Measurements from ENCODE around the gene SLITRK1. TPM values are rescaled to one million over a fixed set of nuclear protein-coding genes. Genes with fewer than 3 reads are reported as not detected.

SLITRK1 gene
- total RNA-seq (2011; cell fraction: chromatin; rRNA removed; ENCODE audit: low replicate concordance): not detected in 2 replicates
- total RNA-seq (2011; cell fraction: nucleolus; rRNA removed): not detected in 2 replicates
- not detected in 2 replicates for total RNA-seq (2011; cell fraction: nucleoplasm; rRNA removed)
- total RNA-seq (2014; rRNA removed) (not detected in 2 replicates), total RNA-seq (2014; rRNA removed; fragmentation: Illumina TruSeq; extraction: Trizol) (not detected in 2 replicates), total RNA-seq (2015; rRNA removed; fragmentation: Illumina TruSeq; extraction: Trizol) (0.04 TPM in 1 of 2 replicates, not detected in the other), total RNA-seq (2021) (not detected in 2 replicates), polyA plus RNA-seq (2011; rRNA removed) (0.05 TPM in 1 of 2 replicates, not detected in the other), polyA plus RNA-seq (2014; fragmentation: Illumina TruSeq; extraction: Trizol) (not detected in 2 replicates), polyA plus RNA-seq (2014; fragmentation: Nextera tagmentation; extraction: Ambion mirVana) (not detected), polyA plus RNA-seq (2014; rRNA removed) (not detected in 2 replicates), polyA minus RNA-seq (2011; rRNA and poly(A)+ RNA removed) (0.03 TPM in 1 of 2 replicates, not detected in the other), Bru-seq, nascent RNA (not detected), BruChase-seq, experiment 1, labeled RNA remaining after a 2-hour chase (not detected), BruChase-seq, experiment 2, labeled RNA remaining after a 6-hour chase (not detected)
- polyA plus RNA-seq (2011; cell fraction: cytosol; rRNA removed): 0.01 and 0.03 TPM in 2 replicates
- polyA plus RNA-seq (2011; cell fraction: nucleus; rRNA removed): 0.03 TPM in 1 of 2 replicates, not detected in the other
- 0.01 TPM in 1 of 2 replicates, not detected in the other for polyA plus RNA-seq (2012)
- not detected in 2 replicates for polyA minus RNA-seq (2011; cell fraction: cytosol; rRNA and poly(A)+ RNA removed)
- 0.11 TPM in 1 of 2 replicates, not detected in the other for polyA minus RNA-seq (2011; cell fraction: nucleus; rRNA and poly(A)+ RNA removed)
- long read RNA-seq, experiment 1: 0 reads
- long read RNA-seq, experiment 2: 0 reads
- long read RNA-seq, experiment 3: 0 reads

DNA sequence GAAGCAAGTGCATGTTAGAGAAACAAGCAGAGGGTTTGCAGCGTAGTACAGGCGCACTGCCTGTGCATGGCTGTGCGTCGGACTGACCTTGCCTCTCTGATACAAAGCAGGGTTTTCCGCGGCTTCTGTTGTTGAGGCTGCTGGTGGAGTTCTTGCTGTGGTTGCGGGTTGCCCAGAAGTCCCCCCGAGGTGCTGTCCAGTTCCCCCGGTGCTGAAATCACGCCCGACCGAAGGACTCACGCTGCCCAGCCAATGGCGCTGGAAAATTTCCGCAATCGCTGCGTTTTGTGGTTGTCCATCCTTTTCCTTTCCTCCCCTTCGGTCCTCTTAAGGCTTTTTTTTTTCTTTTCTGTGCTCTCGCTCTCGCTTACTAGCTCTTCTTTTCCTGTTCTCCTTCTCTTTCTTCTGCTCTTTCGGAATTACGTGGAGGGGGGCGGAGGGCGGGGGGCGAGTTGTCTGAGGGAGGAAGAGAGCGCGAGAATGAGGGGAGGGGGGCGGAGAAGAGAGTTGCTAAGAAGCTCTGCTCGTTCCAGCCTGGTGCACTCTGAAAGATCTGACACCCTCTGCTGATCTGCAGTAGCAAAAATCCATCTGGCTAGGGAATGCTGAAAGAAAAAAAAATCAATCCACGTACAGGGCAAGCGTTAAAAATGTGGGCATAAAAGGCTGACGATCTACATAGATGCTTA, at the start of gene SLITRK1:
Gene SLITRK1 (minus strand): TSS at position 558 of the 689 bp plus-strand sequence. CDS start 967 bp downstream, outside the sequence.
- H2AFZ ChIP-seq (ENCODE audit: low read depth, low read length): no peak within 1 kb of the TSS
- in situ Hi-C loops (cut with MboI): no loop called here
- ATAC-seq: no peak
- TF ChIP-seq, protein P1, sequence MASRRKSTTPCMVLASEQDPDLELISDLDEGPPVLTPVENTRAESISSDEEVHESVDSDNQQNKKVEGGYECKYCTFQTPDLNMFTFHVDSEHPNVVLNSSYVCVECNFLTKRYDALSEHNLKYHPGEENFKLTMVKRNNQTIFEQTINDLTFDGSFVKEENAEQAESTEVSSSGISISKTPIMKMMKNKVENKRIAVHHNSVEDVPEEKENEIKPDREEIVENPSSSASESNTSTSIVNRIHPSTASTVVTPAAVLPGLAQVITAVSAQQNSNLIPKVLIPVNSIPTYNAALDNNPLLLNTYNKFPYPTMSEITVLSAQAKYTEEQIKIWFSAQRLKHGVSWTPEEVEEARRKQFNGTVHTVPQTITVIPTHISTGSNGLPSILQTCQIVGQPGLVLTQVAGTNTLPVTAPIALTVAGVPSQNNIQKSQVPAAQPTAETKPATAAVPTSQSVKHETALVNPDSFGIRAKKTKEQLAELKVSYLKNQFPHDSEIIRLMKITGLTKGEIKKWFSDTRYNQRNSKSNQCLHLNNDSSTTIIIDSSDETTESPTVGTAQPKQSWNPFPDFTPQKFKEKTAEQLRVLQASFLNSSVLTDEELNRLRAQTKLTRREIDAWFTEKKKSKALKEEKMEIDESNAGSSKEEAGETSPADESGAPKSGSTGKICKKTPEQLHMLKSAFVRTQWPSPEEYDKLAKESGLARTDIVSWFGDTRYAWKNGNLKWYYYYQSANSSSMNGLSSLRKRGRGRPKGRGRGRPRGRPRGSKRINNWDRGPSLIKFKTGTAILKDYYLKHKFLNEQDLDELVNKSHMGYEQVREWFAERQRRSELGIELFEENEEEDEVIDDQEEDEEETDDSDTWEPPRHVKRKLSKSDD (conservative IDR thresholded peaks at IDR 0.05; ENCODE audit: low read length): no peak
- no peak for TF ChIP-seq MAFG (tag; conservative IDR thresholded peaks at IDR 0.05)
- TF ChIP-seq, protein P2, sequence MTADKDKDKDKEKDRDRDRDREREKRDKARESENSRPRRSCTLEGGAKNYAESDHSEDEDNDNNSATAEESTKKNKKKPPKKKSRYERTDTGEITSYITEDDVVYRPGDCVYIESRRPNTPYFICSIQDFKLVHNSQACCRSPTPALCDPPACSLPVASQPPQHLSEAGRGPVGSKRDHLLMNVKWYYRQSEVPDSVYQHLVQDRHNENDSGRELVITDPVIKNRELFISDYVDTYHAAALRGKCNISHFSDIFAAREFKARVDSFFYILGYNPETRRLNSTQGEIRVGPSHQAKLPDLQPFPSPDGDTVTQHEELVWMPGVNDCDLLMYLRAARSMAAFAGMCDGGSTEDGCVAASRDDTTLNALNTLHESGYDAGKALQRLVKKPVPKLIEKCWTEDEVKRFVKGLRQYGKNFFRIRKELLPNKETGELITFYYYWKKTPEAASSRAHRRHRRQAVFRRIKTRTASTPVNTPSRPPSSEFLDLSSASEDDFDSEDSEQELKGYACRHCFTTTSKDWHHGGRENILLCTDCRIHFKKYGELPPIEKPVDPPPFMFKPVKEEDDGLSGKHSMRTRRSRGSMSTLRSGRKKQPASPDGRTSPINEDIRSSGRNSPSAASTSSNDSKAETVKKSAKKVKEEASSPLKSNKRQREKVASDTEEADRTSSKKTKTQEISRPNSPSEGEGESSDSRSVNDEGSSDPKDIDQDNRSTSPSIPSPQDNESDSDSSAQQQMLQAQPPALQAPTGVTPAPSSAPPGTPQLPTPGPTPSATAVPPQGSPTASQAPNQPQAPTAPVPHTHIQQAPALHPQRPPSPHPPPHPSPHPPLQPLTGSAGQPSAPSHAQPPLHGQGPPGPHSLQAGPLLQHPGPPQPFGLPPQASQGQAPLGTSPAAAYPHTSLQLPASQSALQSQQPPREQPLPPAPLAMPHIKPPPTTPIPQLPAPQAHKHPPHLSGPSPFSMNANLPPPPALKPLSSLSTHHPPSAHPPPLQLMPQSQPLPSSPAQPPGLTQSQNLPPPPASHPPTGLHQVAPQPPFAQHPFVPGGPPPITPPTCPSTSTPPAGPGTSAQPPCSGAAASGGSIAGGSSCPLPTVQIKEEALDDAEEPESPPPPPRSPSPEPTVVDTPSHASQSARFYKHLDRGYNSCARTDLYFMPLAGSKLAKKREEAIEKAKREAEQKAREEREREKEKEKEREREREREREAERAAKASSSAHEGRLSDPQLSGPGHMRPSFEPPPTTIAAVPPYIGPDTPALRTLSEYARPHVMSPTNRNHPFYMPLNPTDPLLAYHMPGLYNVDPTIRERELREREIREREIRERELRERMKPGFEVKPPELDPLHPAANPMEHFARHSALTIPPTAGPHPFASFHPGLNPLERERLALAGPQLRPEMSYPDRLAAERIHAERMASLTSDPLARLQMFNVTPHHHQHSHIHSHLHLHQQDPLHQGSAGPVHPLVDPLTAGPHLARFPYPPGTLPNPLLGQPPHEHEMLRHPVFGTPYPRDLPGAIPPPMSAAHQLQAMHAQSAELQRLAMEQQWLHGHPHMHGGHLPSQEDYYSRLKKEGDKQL (CRISPR knock-in tag; IDR thresholded peaks at IDR 0.05; ENCODE audit: borderline replicate concordance): no peak

More for the DNA sequence above, at the start of gene SLITRK1:
- FAIRE-seq: no peak
- no peaks in the 10 kb centered on the region for H3K4me1 ChIP-seq (replicated peaks in 1 of 2; ENCODE audit: control insufficient read depth in 2 of 2, insufficient read depth in 2 of 2, low read length in 2 of 2)
- ChIA-PET CTCF (ENCODE audit: low intra/inter-chr PET ratio) (no interaction called here), POLR2A (no interaction called here)
- intact Hi-C loops (cut with micrococcal nuclease): no loop called here
- WGBS (ENCODE audit: insufficient coverage, low coverage, missing lambda C conversion rate): 7% methylated on average over 18 of the region's 32 CpGs
- no peak within 1 kb of the TSS for H3K4me3 ChIP-seq
- H3K79me2 ChIP-seq (ENCODE audit: control insufficient read depth, insufficient read depth, low read length): no peaks in the 10 kb centered on the region
- BruUV-seq (replicated peaks): no TSS peak
- H3K9ac ChIP-seq (ENCODE audit: insufficient read depth in 1 of 2, low read depth in 2 of 2, low read length in 2 of 2): no peak within 1 kb of the TSS
- no peaks in the 10 kb centered on the region for H3K27me3 ChIP-seq (ENCODE audit: control insufficient read depth in 2 of 2, insufficient read depth in 2 of 2, low read length in 2 of 2)
- peak in 2 of 4 experiments; percentile 2 to 17 for DNase-seq (ENCODE audit: extremely low read depth in 1 of 4, low spot score in 3 of 4)
- no peaks in the 10 kb centered on the region for H4K20me1 ChIP-seq (replicated peaks; ENCODE audit: control insufficient read depth, insufficient read depth, low read length)
- no peak within 1 kb of the TSS for H3K4me2 ChIP-seq (ENCODE audit: insufficient read depth, low read length)
- H3K27ac ChIP-seq (ENCODE audit: extremely low read depth, low read depth, low read length): no peak within 1 kb of the TSS
- H3K9me3 ChIP-seq (replicated peaks; ENCODE audit: control insufficient read depth, insufficient read depth, low read depth, low read length): no peaks in the 10 kb centered on the region
- no peaks in the 10 kb centered on the region for H3K9me1 ChIP-seq (ENCODE audit: control insufficient read depth, insufficient read depth, low read length)
- H3K36me3 ChIP-seq (ENCODE audit: control insufficient read depth, insufficient read depth, low read length): no peaks in the 10 kb centered on the region
